Ishikawa (cell line): Measurements from ENCODE around the gene POU4F3.

ENCODE experiments used
- CEBPB ChIP-seq: IDR thresholded peaks from 2 replicates; pipeline ENCODE4 v1.6.1; 2012
- CREB1 ChIP-seq: IDR thresholded peaks from 2 replicates; pipeline ENCODE4 v1.6.1; 2012; ENCODE audit warnings: low read depth
- EGR1 ChIP-seq: IDR thresholded peaks from 2 replicates; pipeline ENCODE4 v1.6.1; 2012
- EP300 ChIP-seq: IDR thresholded peaks from 2 replicates; pipeline ENCODE4 v1.6.1; 2012; ENCODE audit warnings: borderline replicate concordance
- FOXM1 ChIP-seq: IDR thresholded peaks from 2 replicates; pipeline ENCODE4 v1.6.1; 2012; ENCODE audit warnings: low read depth, borderline replicate concordance
- MAX ChIP-seq: IDR thresholded peaks from 2 replicates; pipeline ENCODE4 v1.6.1; 2012
- NFIC ChIP-seq: IDR thresholded peaks from 2 replicates; pipeline ENCODE4 v1.6.1; 2012
- RAD21 ChIP-seq: IDR thresholded peaks from 2 replicates; pipeline ENCODE4 v1.6.1; 2012; ENCODE audit warnings: low read depth
- REST ChIP-seq: IDR thresholded peaks from 2 replicates; pipeline ENCODE4 v1.6.1; 2012; ENCODE audit warnings: low read depth, mild to moderate bottlenecking
- TAF1 ChIP-seq: IDR thresholded peaks from 2 replicates; pipeline ENCODE4 v1.6.1; 2012; ENCODE audit warnings: low read depth, mild to moderate bottlenecking
- TCF12 ChIP-seq: IDR thresholded peaks from 2 replicates; pipeline ENCODE4 v1.6.1; 2012; ENCODE audit warnings: low read depth
- TEAD4 ChIP-seq: IDR thresholded peaks from 2 replicates; pipeline ENCODE4 v1.6.1; 2012
- USF1 ChIP-seq: IDR thresholded peaks from 2 replicates; pipeline ENCODE4 v1.6.1; 2012
- YY1 ChIP-seq: IDR thresholded peaks from 2 replicates; pipeline ENCODE4 v1.6.1; 2012; ENCODE audit warnings: low read depth
- ZBTB7A ChIP-seq: IDR thresholded peaks from 2 replicates; pipeline ENCODE4 v1.6.1; 2012; ENCODE audit warnings: low read depth

POU4F3 gene

GRCh38 chr5:146331423-146331822 is 7.2 kb upstream of the POU4F3 start:
- no peak for TF ChIP-seq CEBPB
- TF ChIP-seq RAD21, result no peak
- no peak for TF ChIP-seq CREB1
- TF ChIP-seq EP300, result no peak
- no peak for TF ChIP-seq USF1
- TF ChIP-seq EGR1, result no peak
- no peak for TF ChIP-seq ZBTB7A
- no peak for TF ChIP-seq TAF1
- no peak for TF ChIP-seq REST
- no peak for TF ChIP-seq TEAD4
- no peak for TF ChIP-seq TCF12
- TF ChIP-seq NFIC, result no peak
- TF ChIP-seq MAX, result no peak
- no peak for TF ChIP-seq YY1
- TF ChIP-seq FOXM1, result no peak

GRCh38 chr5:146334074-146334533 is 4.5 kb upstream of the POU4F3 start:
- no peak for TF ChIP-seq REST
- no peak for TF ChIP-seq CEBPB
- TF ChIP-seq EGR1, result no peak
- no peak for TF ChIP-seq CREB1
- TF ChIP-seq EP300, result no peak
- no peak for TF ChIP-seq USF1
- no peak for TF ChIP-seq NFIC
- no peak for TF ChIP-seq RAD21
- TF ChIP-seq ZBTB7A, result no peak
- TF ChIP-seq TCF12, result no peak

GRCh38 chr5:146336197-146336596 is 2.4 kb upstream of the POU4F3 start:
- TF ChIP-seq MAX (no peak), TAF1 (no peak), CREB1 (no peak), FOXM1 (no peak), CEBPB (no peak), EGR1 (no peak), ZBTB7A (no peak), TEAD4 (no peak), RAD21 (no peak), TCF12 (no peak), EP300 (no peak), REST (no peak), YY1 (no peak), NFIC (no peak), USF1 (no peak)

GRCh38 chr5:146337264-146337904 is 1.3 kb upstream of the POU4F3 start:
- no peak for TF ChIP-seq EP300
- no peak for TF ChIP-seq CEBPB
- no peak for TF ChIP-seq EGR1
- TF ChIP-seq MAX, result no peak
- no peak for TF ChIP-seq YY1
- TF ChIP-seq NFIC, result no peak
- no peak for TF ChIP-seq REST
- TF ChIP-seq TAF1, result no peak
- no peak for TF ChIP-seq USF1
- TF ChIP-seq ZBTB7A, result no peak
- TF ChIP-seq CREB1, result no peak
- no peak for TF ChIP-seq TCF12
- no peak for TF ChIP-seq FOXM1
- no peak for TF ChIP-seq TEAD4
